GM12864 (cell line): ENCODE measurements around the gene NCKAP5.

Source experiments
- DNase-seq: peaks from one replicate; pipeline ENCODE4 v3.0.0-alpha.2; 2011; ENCODE audit warnings: low read depth
- H3K4me3 ChIP-seq: 2 replicates; pipeline ENCODE4 v1.5.1; 2011; ENCODE audit warnings: mild to moderate bottlenecking, low read depth, low read length, control low read depth
- TF ChIP-seq, protein P1 (sequence below): IDR thresholded peaks from 2 replicates; pipeline ENCODE4 v1.5.1; 2011; ENCODE audit warnings: low read depth, mild to moderate bottlenecking, moderate library complexity, low read length, control low read depth, inconsistent platforms; ENCODE audit errors: missing control alignments

Gene NCKAP5

GRCh38 chr2:133143645-133144044 is 424.6 kb downstream of the NCKAP5 start:
- no peak overlapping the region for H3K4me3 ChIP-seq
- DNase-seq: no peak
- TF ChIP-seq, protein P1, sequence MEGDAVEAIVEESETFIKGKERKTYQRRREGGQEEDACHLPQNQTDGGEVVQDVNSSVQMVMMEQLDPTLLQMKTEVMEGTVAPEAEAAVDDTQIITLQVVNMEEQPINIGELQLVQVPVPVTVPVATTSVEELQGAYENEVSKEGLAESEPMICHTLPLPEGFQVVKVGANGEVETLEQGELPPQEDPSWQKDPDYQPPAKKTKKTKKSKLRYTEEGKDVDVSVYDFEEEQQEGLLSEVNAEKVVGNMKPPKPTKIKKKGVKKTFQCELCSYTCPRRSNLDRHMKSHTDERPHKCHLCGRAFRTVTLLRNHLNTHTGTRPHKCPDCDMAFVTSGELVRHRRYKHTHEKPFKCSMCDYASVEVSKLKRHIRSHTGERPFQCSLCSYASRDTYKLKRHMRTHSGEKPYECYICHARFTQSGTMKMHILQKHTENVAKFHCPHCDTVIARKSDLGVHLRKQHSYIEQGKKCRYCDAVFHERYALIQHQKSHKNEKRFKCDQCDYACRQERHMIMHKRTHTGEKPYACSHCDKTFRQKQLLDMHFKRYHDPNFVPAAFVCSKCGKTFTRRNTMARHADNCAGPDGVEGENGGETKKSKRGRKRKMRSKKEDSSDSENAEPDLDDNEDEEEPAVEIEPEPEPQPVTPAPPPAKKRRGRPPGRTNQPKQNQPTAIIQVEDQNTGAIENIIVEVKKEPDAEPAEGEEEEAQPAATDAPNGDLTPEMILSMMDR: no peak

DNA sequence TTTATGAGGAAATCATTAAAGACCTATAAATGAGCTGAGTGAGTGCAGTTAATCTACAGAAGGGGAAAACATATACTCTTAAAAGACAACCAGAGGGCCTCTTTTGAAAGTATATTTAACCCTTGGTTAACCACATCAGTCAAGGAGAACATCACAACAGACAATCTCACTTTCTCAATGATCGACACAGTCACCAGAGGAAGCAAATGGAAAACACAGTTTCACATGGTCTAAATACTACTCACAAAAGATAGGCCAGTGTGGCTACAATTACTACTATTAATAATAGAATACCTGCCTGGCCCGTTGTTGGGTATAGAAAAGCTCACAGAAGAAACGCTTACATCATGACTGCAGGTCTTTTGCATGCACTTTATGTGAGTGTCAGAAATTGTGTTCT is 426.2 kb downstream of the NCKAP5 start:
- TF ChIP-seq, protein P1: no peak
- no peak overlapping the region for H3K4me3 ChIP-seq
- DNase-seq: no peak

DNA sequence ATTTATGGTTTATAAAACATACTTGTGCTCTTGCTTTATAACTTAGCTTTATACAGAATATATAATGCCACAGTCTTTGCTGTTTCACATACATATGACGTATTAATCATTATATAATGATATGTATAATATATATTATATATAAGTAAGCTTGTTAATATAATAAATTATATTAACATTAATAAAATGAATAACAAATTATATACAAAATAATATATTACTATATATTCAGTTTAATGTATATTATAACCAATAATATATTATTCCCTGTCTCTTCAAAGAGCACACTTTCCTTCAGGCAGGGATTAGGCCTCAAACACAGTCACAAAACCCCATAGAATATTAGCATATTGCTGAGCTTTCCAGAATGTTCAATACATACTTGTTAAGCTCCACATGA is 427.6 kb downstream of the NCKAP5 start:
- no peak for DNase-seq
- no peak overlapping the region for H3K4me3 ChIP-seq
- TF ChIP-seq, protein P1: no peak

DNA sequence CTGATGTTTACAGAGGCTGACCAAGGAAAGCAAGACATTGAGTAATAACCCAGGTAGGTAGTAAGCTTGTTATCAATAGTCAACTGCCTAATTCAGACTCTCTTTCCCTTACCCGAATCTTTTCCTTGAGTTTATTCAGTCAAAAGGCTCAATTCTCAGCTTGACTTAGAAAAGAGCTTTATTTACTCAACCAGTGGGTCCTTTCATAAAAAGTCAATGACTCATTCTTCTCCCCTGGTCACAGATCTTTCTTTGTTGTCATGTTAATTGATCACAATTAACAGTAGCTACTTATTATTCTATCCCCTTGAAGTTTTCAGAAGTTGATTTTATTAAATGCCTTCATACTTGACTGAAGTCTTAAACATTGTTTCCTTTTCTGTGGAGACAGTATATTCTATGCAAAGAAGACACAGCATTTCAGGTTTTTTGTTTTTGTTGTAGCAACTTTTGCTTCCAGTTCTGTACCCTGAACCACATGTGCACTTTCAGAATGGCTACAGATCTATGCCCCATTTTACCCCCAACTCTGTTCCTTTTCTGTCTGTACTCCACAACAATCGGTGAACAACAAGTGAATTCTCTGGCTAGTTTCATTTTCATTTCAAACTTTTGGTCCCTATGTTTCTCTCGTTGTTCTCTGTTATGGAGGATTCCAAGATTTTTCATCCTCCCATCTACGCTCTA is 428.3 kb downstream of the NCKAP5 start:
- TF ChIP-seq, protein P1: no peak
- H3K4me3 ChIP-seq: no peak overlapping the region
- no peak for DNase-seq

GRCh38 chr2:133138693-133139092 is 429.6 kb downstream of the NCKAP5 start:
- TF ChIP-seq, protein P1: no peak
- DNase-seq: no peak
- H3K4me3 ChIP-seq: no peak overlapping the region

GRCh38 chr2:133135035-133135654 is 433.1 kb downstream of the NCKAP5 start:
- no peak for DNase-seq
- H3K4me3 ChIP-seq: no peak overlapping the region
- TF ChIP-seq, protein P1: no peak
